Endothelial cell of umbilical vein (primary cell): Measurements from ENCODE around the gene SLC12A2. TPM values are rescaled to one million over a fixed set of nuclear protein-coding genes. Genes with fewer than 3 reads are reported as not detected.

Experiments
- BruUV-seq: library from RNA; stranded (reverse); fragments of 400-500 nt; replicated peaks from 2 replicates; lab custom pipeline; 2021; lab: Mats Ljungman, UMichigan
- CTCF ChIA-PET: fragments of 300-600, 350-600 bp; sonication (Branson Sonifier 250); formaldehyde crosslinking; loops from one replicate; lab custom pipeline; 2021; ENCODE audit warnings: antibody characterized with exemption, inconsistent platforms; lab: Charles Lee
- POLR2A ChIA-PET: fragments of 300-600, 350-600 bp; sonication (Branson Sonifier 250); formaldehyde crosslinking; loops from one replicate; lab custom pipeline; 2021; ENCODE audit warnings: antibody characterized with exemption, inconsistent platforms; lab: Charles Lee
- DNase-seq: peaks from one replicate; pipeline ENCODE4 v3.0.0-alpha.2; 2011; ENCODE audit warnings: low read depth, low spot score
- FAIRE-seq: peaks from 2 replicates; lab custom pipeline; 2011; peaks lifted over from hg19 to GRCh38; lab: Jason Lieb, UNC
- H2AFZ ChIP-seq: 2 replicates; pipeline ENCODE4 v1.6.0; 2012; ENCODE audit warnings: low read depth, low read length, control low read depth, inconsistent platforms
- H3K27ac ChIP-seq: 2 replicates; pipeline ENCODE4 v1.5.1; 2011; ENCODE audit warnings: low read depth, mild to moderate bottlenecking, control low read depth, low read length, moderate library complexity; ENCODE audit not compliant: insufficient read depth
- H3K27me3 ChIP-seq, 2 experiments: 2 replicates each; pipeline versions ENCODE4 v1.6.0 to v1.6.1; 2011; ENCODE audit warnings: low read length in 2 of 2, mixed read lengths in 1 of 2; ENCODE audit not compliant: control insufficient read depth in 2 of 2, insufficient read depth in 2 of 2
- H3K36me3 ChIP-seq, 2 experiments: 2 replicates in 1 of 2; 3 replicates in 1 of 2; pipeline ENCODE4 v1.5.1; 2011; ENCODE audit warnings: low read length in 2 of 2, mild to moderate bottlenecking in 1 of 2, moderate library complexity in 1 of 2; ENCODE audit not compliant: control insufficient read depth in 2 of 2, insufficient read depth in 2 of 2; ENCODE audit errors: extremely low read depth in 1 of 2
- H3K4me1 ChIP-seq: 3 replicates; pipeline ENCODE4 v1.5.1; 2011; ENCODE audit warnings: mild to moderate bottlenecking, low read length; ENCODE audit not compliant: control insufficient read depth, insufficient read depth; ENCODE audit errors: extremely low read depth
- H3K4me2 ChIP-seq: 2 replicates; pipeline ENCODE4 v1.6.1; 2011; ENCODE audit warnings: low read length, control low read depth, mixed read lengths; ENCODE audit not compliant: insufficient read depth
- H3K4me3 ChIP-seq, 3 experiments: fragments of 200-600 bp in 1 of 3; sonication (generic), shearing (Covaris generic) in 1 of 3; replicated peaks in 1 of 3; 2 replicates each; pipeline ENCODE4 v1.5.1; 2011 to 2016; ENCODE audit warnings: control low read depth in 3 of 3, low read length in 3 of 3, mild to moderate bottlenecking in 2 of 3, inconsistent platforms in 1 of 3, low read depth in 1 of 3, moderate library complexity in 1 of 3; ENCODE audit not compliant: insufficient read depth in 1 of 3
- H3K79me2 ChIP-seq: 2 replicates; pipeline ENCODE4 v1.6.0; 2012; ENCODE audit warnings: low read length, inconsistent platforms; ENCODE audit not compliant: control insufficient read depth, insufficient read depth
- H3K9ac ChIP-seq: replicated peaks from 2 replicates; pipeline ENCODE3; 2011; ENCODE audit warnings: low read length, control low read depth; ENCODE audit not compliant: insufficient read depth; ENCODE audit errors: extremely low read depth
- H3K9me1 ChIP-seq: replicated peaks from 3 replicates; pipeline ENCODE4 v1.6.0; 2011; ENCODE audit warnings: mild to moderate bottlenecking, low read length; ENCODE audit not compliant: control insufficient read depth, insufficient read depth; ENCODE audit errors: extremely low read depth
- H3K9me3 ChIP-seq: replicated peaks from 2 replicates; pipeline ENCODE4 v1.5.1; 2012; ENCODE audit warnings: low read length, inconsistent platforms; ENCODE audit not compliant: control insufficient read depth, insufficient read depth
- H4K20me1 ChIP-seq: replicated peaks from 2 replicates; pipeline ENCODE3; 2011; ENCODE audit warnings: mild to moderate bottlenecking, low read length; ENCODE audit not compliant: control insufficient read depth, insufficient read depth; ENCODE audit errors: extremely low read depth
- CTCF ChIP-seq, 2 donors: IDR thresholded peaks; 1 replicate in 1 of 2; 2 replicates in 1 of 2; pipeline ENCODE4 v1.5.1; 2011; ENCODE audit warnings: low read length in 2 of 2, mild to moderate bottlenecking in 2 of 2, moderate library complexity in 2 of 2, control low read depth in 1 of 2, inconsistent platforms in 1 of 2, low read depth in 1 of 2; ENCODE audit not compliant: insufficient read depth in 1 of 2; ENCODE audit errors: extremely low read depth in 1 of 2
- EZH2 ChIP-seq: IDR thresholded peaks from 2 replicates; pipeline ENCODE4 v1.6.1; 2012; ENCODE audit warnings: borderline replicate concordance, low read depth, mild to moderate bottlenecking, moderate library complexity, low read length, inconsistent platforms; ENCODE audit not compliant: severe bottlenecking
- FOS ChIP-seq: IDR thresholded peaks from 2 replicates; pipeline ENCODE4 v1.6.1; 2011; ENCODE audit warnings: mild to moderate bottlenecking, low read length, moderate library complexity, borderline replicate concordance; ENCODE audit not compliant: insufficient read depth
- GATA2 ChIP-seq: IDR thresholded peaks from 2 replicates; pipeline ENCODE4 v1.7.0; 2011; ENCODE audit warnings: low read depth, mild to moderate bottlenecking, moderate library complexity, mixed read lengths, low read length; ENCODE audit not compliant: insufficient read length, insufficient read depth
- MAX ChIP-seq: IDR thresholded peaks from 2 replicates; pipeline ENCODE4 v1.6.1; 2011; ENCODE audit not compliant: insufficient read depth, insufficient read length
- MYC ChIP-seq: IDR thresholded peaks from one replicate; pipeline ENCODE4 v1.6.1; 2011; ENCODE audit warnings: mild to moderate bottlenecking, low read depth, low read length
- POLR2A ChIP-seq: IDR thresholded peaks from 2 replicates; pipeline ENCODE4 v1.6.1; 2012; ENCODE audit warnings: low read depth, mild to moderate bottlenecking, control low read depth, low read length
- POLR2AphosphoS5 ChIP-seq: IDR thresholded peaks from 2 replicates; pipeline ENCODE4 v1.6.1; 2012; ENCODE audit warnings: low read depth, mild to moderate bottlenecking, control low read depth, low read length, moderate library complexity; ENCODE audit not compliant: insufficient read depth
- dilution Hi-C: fragments of 300-500 bp; cut with MboI; formaldehyde crosslinking; loops from one replicate; pipeline ENCODE4 v1.15.0; 2019; ENCODE audit warnings: low sequenced_read_pairs; ENCODE audit not compliant: extremely low pct_ligation_motif_present
- intact Hi-C: fragments of 100-400 bp; cut with micrococcal nuclease; formaldehyde crosslinking; loops from one replicate; pipeline ENCODE4 v1.10.0; 2022
- polyA plus RNA-seq, 4 experiments: library from polyadenylated mRNA; depleted of rRNA in 3 of 4; stranded (reverse) in 3 of 4; unstranded in 1 of 4; fragments of >200 nt; gene quantifications; 2 replicates each; pipeline versions ENCODE4 v1.2.1 to v1.2.3, GENCODE V29; 2011 to 2012; ENCODE audit warnings: missing spikeins in 1 of 4
- total RNA-seq: library from RNA; stranded (reverse); gene quantifications from 2 replicates; pipeline ENCODE4 v1.2.3, GENCODE V29; 2021

Gene SLC12A2
- total and polyA plus RNA-seq, 2 donors (not counting 3 experiments of a cell fraction or from before 2014, with no cell fraction given) = 11.0 to 59.5 TPM

GRCh38 chr5:128193665-128194390 lies 110.3 kb downstream of the SLC12A2 start:
- H3K4me3 ChIP-seq = no peak overlapping the region
- TF ChIP-seq FOS (no peak), POLR2A (no peak), POLR2AphosphoS5 (no peak), GATA2 (no peak), CTCF (IDR thresholded peaks at IDR 0.05; ENCODE audit: extremely low read depth in 1 of 2, insufficient read depth in 1 of 2, low read depth in 1 of 2, low read length in 2 of 2) (no peak), MYC (no peak), MAX (no peak), EZH2 (no peak)
- no peaks in the 10 kb centered on the region for H3K36me3 ChIP-seq
- H3K4me1 ChIP-seq = peaks cover 2% of the 10 kb centered on the region
- H2AFZ ChIP-seq = no peak overlapping the region
- H3K27ac ChIP-seq = no peak overlapping the region
- H3K4me2 ChIP-seq = no peak overlapping the region
- intact Hi-C loops (no loop called here), dilution Hi-C loops (no loop called here)
- no TSS peak for BruUV-seq
- no peaks in the 10 kb centered on the region for H4K20me1 ChIP-seq
- no peaks in the 10 kb centered on the region for H3K27me3 ChIP-seq
- ChIA-PET POLR2A (no interaction called here), CTCF (interaction anchor here (1.3 kb wide), 1 partner anchor 16 kb away, joined by 3 read pairs; no protein-coding TSS in a partner anchor)
- DNase-seq (no peak), FAIRE-seq (no peak)
- no peaks in the 10 kb centered on the region for H3K9me3 ChIP-seq
- H3K9me1 ChIP-seq = no peaks in the 10 kb centered on the region
- H3K79me2 ChIP-seq = no peaks in the 10 kb centered on the region
- no peak overlapping the region for H3K9ac ChIP-seq
